HFF-Myc (cell line): ENCODE measurements around the gene SH3GL3.

Experiments used
- DNase-seq: peaks from one replicate; pipeline ENCODE4 v3.0.0-alpha.2; 2011; ENCODE audit warnings: low read depth; ENCODE audit errors: extremely low read depth
- H3K4me3 ChIP-seq: replicated peaks from 2 replicates; pipeline ENCODE4 v1.5.1; 2011; ENCODE audit warnings: low read depth, mild to moderate bottlenecking, control low read depth, low read length
- CTCF ChIP-seq: IDR thresholded peaks from 2 replicates; pipeline ENCODE4 v1.5.1; 2012; ENCODE audit warnings: mild to moderate bottlenecking, low read depth, low read length, control low read depth; ENCODE audit errors: missing control alignments

The SH3GL3 gene

GRCh38 chr15:83631534-83631933, 184.4 kb downstream of the SH3GL3 start:
- no peak for TF ChIP-seq CTCF

GRCh38 chr15:83643201-83643600, 196.1 kb downstream of the SH3GL3 start:
- no peak overlapping the region for H3K4me3 ChIP-seq
- no peak for DNase-seq
- no peak for TF ChIP-seq CTCF

More at GRCh38 chr15:83631534-83631933, 184.4 kb downstream of the SH3GL3 start:
- H3K4me3 ChIP-seq = no peak overlapping the region
- DNase-seq = no peak

GRCh38 chr15:83644439-83644838, 197.3 kb downstream of the SH3GL3 start:
- no peak for DNase-seq
- no peak overlapping the region for H3K4me3 ChIP-seq
- TF ChIP-seq CTCF = no peak

- DNase-seq = no peak
- no peak for TF ChIP-seq CTCF
- H3K4me3 ChIP-seq = no peak overlapping the region
These were observed 203.7 kb downstream of the SH3GL3 start for GRCh38 chr15:83650831-83651230.

GRCh38 chr15:83651541-83651940, 204.4 kb downstream of the SH3GL3 start:
- TF ChIP-seq CTCF = no peak
- no peak for DNase-seq
- no peak overlapping the region for H3K4me3 ChIP-seq

GRCh38 chr15:83652626-83653204, 205.6 kb downstream of the SH3GL3 start:
- no peak overlapping the region for H3K4me3 ChIP-seq
- TF ChIP-seq CTCF = no peak
- DNase-seq = no peak

GRCh38 chr15:83653288-83653638, 206.1 kb downstream of the SH3GL3 start:
- TF ChIP-seq CTCF = no peak
- no peak for DNase-seq
- no peak overlapping the region for H3K4me3 ChIP-seq
